HCT116 (cell line): ENCODE measurements around the gene LDLRAD4. TPM values are rescaled to one million over a fixed set of nuclear protein-coding genes. Genes with fewer than 3 reads are reported as not detected.

Experiments used
- ATAC-seq: fragments of 200-7000 bp; cut with Tn5 transposase; 2 replicates; pipeline ENCODE4 v1.9.1; 2020; ENCODE audit warnings: mild to moderate bottlenecking, moderate library complexity
- BruUV-seq: library from RNA; stranded (reverse); fragments of 400-500 nt; replicated peaks from 2 replicates; lab custom pipeline; 2021; lab: Mats Ljungman, UMichigan
- CTCF ChIA-PET: fragments of 300-600 bp; sonication (Branson Sonifier 250); formaldehyde crosslinking; loops from one replicate; lab custom pipeline; 2021; ENCODE audit warnings: antibody characterized with exemption; lab: Charles Lee
- POLR2A ChIA-PET: fragments of 300-600, 350-600 bp; sonication (Branson Sonifier 250); formaldehyde crosslinking; loops from one replicate; lab custom pipeline; 2021; ENCODE audit warnings: antibody characterized with exemption; lab: Charles Lee
- RAD21 ChIA-PET, 2 experiments: fragments of 300-600 bp; sonication (Branson Sonifier 250); formaldehyde crosslinking; loops; one replicate each; lab custom pipeline; 2023; ENCODE audit warnings: low total read pairs in 2 of 2; ENCODE audit not compliant: uncharacterized antibody in 2 of 2, unreplicated experiment in 2 of 2, low non-redundant PET in 1 of 2; lab: Charles Lee
- DNase-seq: peaks from one replicate; pipeline ENCODE4 v3.0.0-alpha.2; 2010; ENCODE audit warnings: low read depth, low spot score
- H2AFZ ChIP-seq: fragments of 200-600 bp; shearing (Covaris generic), sonication (generic); 2 replicates; pipeline ENCODE4 v1.6.1; 2017; ENCODE audit warnings: low read depth, mixed run types, mixed read lengths, antibody characterized with exemption, low read length; ENCODE audit not compliant: poor library complexity, severe bottlenecking
- H3K27ac ChIP-seq: 2 replicates; pipeline ENCODE4 v1.5.1; 2012; ENCODE audit warnings: low read depth, low read length
- H3K27me3 ChIP-seq: fragments of 200-600 bp; sonication (generic); 2 replicates; pipeline ENCODE4 v1.6.1; 2016; ENCODE audit warnings: mixed run types, low read length, mixed read lengths; ENCODE audit not compliant: insufficient read depth
- H3K36me3 ChIP-seq, 2 experiments: fragments of 200-500 bp in 1 of 2; fragments of 200-600 bp in 1 of 2; sonication (Bioruptor generic) in 1 of 2; sonication (generic) in 1 of 2; 2 replicates each; pipeline versions ENCODE4 v1.5.1 to v1.6.1; 2014 to 2016; ENCODE audit warnings: low read length in 2 of 2, inconsistent platforms in 1 of 2, mixed read lengths in 1 of 2, mixed run types in 1 of 2; ENCODE audit not compliant: insufficient read depth in 2 of 2, control insufficient read depth in 1 of 2
- H3K4me1 ChIP-seq, 2 experiments: fragments of 200-600 bp in 1 of 2; sonication (generic) in 1 of 2; 2 replicates each; pipeline versions ENCODE4 v1.5.1 to v1.6.1; 2012 to 2017; ENCODE audit warnings: low read length in 2 of 2, inconsistent platforms in 1 of 2, mild to moderate bottlenecking in 1 of 2, mixed read lengths in 1 of 2, mixed run types in 1 of 2, moderate library complexity in 1 of 2; ENCODE audit not compliant: insufficient read depth in 2 of 2, control insufficient read depth in 1 of 2
- H3K4me2 ChIP-seq: fragments of 200-600 bp; sonication (generic); 2 replicates; pipeline ENCODE4 v1.6.1; 2017; ENCODE audit warnings: mixed run types, low read length, mixed read lengths
- H3K4me3 ChIP-seq, 2 experiments: fragments of 200-600 bp in 1 of 2; sonication (generic) in 1 of 2; replicated peaks in 1 of 2; 2 replicates each; pipeline ENCODE4 v1.5.1; 2011 to 2016; ENCODE audit warnings: low read length in 2 of 2, control low read depth in 1 of 2, low read depth in 1 of 2, mild to moderate bottlenecking in 1 of 2, mixed read lengths in 1 of 2, mixed run types in 1 of 2
- H3K79me2 ChIP-seq: fragments of 200-600 bp; sonication (generic); 2 replicates; pipeline ENCODE4 v1.6.1; 2017; ENCODE audit warnings: mild to moderate bottlenecking, mixed run types, low read length, moderate library complexity, mixed read lengths; ENCODE audit not compliant: insufficient read depth
- H3K9ac ChIP-seq: fragments of 200-600 bp; sonication (generic); 2 replicates; pipeline ENCODE4 v1.6.1; 2016; ENCODE audit warnings: low read length, mixed read lengths
- H3K9me2 ChIP-seq: fragments of 200-600 bp; sonication (generic), shearing (Covaris generic); 2 replicates; pipeline ENCODE4 v1.6.1; 2017; ENCODE audit warnings: mixed run types, mild to moderate bottlenecking, moderate library complexity; ENCODE audit not compliant: insufficient read depth
- H3K9me3 ChIP-seq, 2 experiments: fragments of 200-500 bp in 1 of 2; fragments of 200-600 bp in 1 of 2; sonication (Bioruptor generic) in 1 of 2; sonication (generic) in 1 of 2; 2 replicates each; pipeline ENCODE4 v1.6.1; 2014 to 2017; ENCODE audit warnings: low read length in 2 of 2, mixed read lengths in 2 of 2, inconsistent platforms in 1 of 2, low read depth in 1 of 2, mild to moderate bottlenecking in 1 of 2, mixed run types in 1 of 2, moderate library complexity in 1 of 2; ENCODE audit not compliant: control insufficient read depth in 1 of 2, insufficient read depth in 1 of 2
- H4K20me1 ChIP-seq: fragments of 200-600 bp; sonication (generic), shearing (Covaris generic); 2 replicates; pipeline ENCODE4 v1.6.1; 2017; ENCODE audit warnings: mixed run types, mild to moderate bottlenecking, moderate library complexity; ENCODE audit not compliant: insufficient read depth
- ATF3 ChIP-seq: IDR thresholded peaks from 2 replicates; pipeline ENCODE4 v1.6.1; 2012
- CBX3 ChIP-seq: IDR thresholded peaks from 2 replicates; pipeline ENCODE4 v1.6.1; 2012; ENCODE audit warnings: low read depth
- CTCF ChIP-seq, 3 experiments: fragments of 200-600 bp in 1 of 3; sonication (generic) in 1 of 3; IDR thresholded peaks in 2 of 3; conservative IDR thresholded peaks in 1 of 3; 2 replicates each; pipeline ENCODE4 v1.5.1; 2012 to 2017; ENCODE audit warnings: low read depth in 2 of 3, low read length in 2 of 3, antibody characterized with exemption in 1 of 3, borderline replicate concordance in 1 of 3, control low read depth in 1 of 3, mild to moderate bottlenecking in 1 of 3, mixed read lengths in 1 of 3, mixed run types in 1 of 3, moderate library complexity in 1 of 3; ENCODE audit not compliant: insufficient read depth in 1 of 3
- EGR1 ChIP-seq: IDR thresholded peaks from 2 replicates; pipeline ENCODE4 v1.6.1; 2012; ENCODE audit warnings: low read depth
- ELF1 ChIP-seq: IDR thresholded peaks from 2 replicates; pipeline ENCODE4 v1.6.1; 2012; ENCODE audit warnings: low read depth, borderline replicate concordance
- FOSL1 ChIP-seq: IDR thresholded peaks from 2 replicates; pipeline ENCODE4 v1.6.1; 2012; ENCODE audit warnings: low read depth
- JUND ChIP-seq: IDR thresholded peaks from 2 replicates; pipeline ENCODE4 v1.6.1; 2012
- MAX ChIP-seq: IDR thresholded peaks from 2 replicates; pipeline ENCODE4 v1.6.1; 2012
- RAD21 ChIP-seq: IDR thresholded peaks from 2 replicates; pipeline ENCODE4 v1.6.1; 2012; ENCODE audit warnings: low read depth, mild to moderate bottlenecking
- SP1 ChIP-seq: IDR thresholded peaks from 2 replicates; pipeline ENCODE4 v1.6.1; 2012; ENCODE audit warnings: low read depth
- SRF ChIP-seq: IDR thresholded peaks from 2 replicates; pipeline ENCODE4 v1.6.1; 2012; ENCODE audit warnings: low read depth
- TCF7L2 ChIP-seq: IDR thresholded peaks from 2 replicates; pipeline ENCODE4 v1.7.0; 2011; ENCODE audit warnings: borderline replicate concordance, inconsistent platforms; ENCODE audit not compliant: insufficient read depth, insufficient read length; ENCODE audit errors: extremely low read depth
- YY1 ChIP-seq: IDR thresholded peaks from 2 replicates; pipeline ENCODE4 v1.6.1; 2011; ENCODE audit warnings: low read length, low read depth, moderate library complexity, mild to moderate bottlenecking; ENCODE audit not compliant: insufficient replicate concordance; ENCODE audit errors: extremely low read depth
- ZBTB33 ChIP-seq: IDR thresholded peaks from 2 replicates; pipeline ENCODE4 v1.6.1; 2011; ENCODE audit warnings: mild to moderate bottlenecking, low read length, moderate library complexity; ENCODE audit not compliant: insufficient replicate concordance; ENCODE audit errors: extremely low read depth
- ZFX ChIP-seq: fragments of 450-650 bp; IDR thresholded peaks from 2 replicates; pipeline ENCODE4 v1.6.1; 2017
- ZNF274 ChIP-seq: fragments of 200-500 bp; sonication (Bioruptor generic); IDR thresholded peaks from 2 replicates; pipeline ENCODE4 v1.6.1; 2014; ENCODE audit warnings: mild to moderate bottlenecking, low read depth, low read length, inconsistent platforms
- intact Hi-C: fragments of 100-400 bp; cut with micrococcal nuclease; formaldehyde crosslinking; loops from 2 replicates; pipeline ENCODE4 v1.10.0; 2022
- total RNA-seq: library from RNA; stranded (reverse); gene quantifications from one replicate; pipeline ENCODE4 v1.2.1, GENCODE V29; 2021; ENCODE audit not compliant: unreplicated experiment

Gene LDLRAD4
- total RNA-seq, 1 experiment from 2014 or later = 1.2 TPM

GRCh38 chr18:13175754-13176210, 42.8 kb upstream of the LDLRAD4 start (continued):
- no peak for TF ChIP-seq RAD21
- no peak for TF ChIP-seq ELF1
- TF ChIP-seq ATF3 = no peak
- no peak for TF ChIP-seq EGR1

- Histone ChIP-seq H3K27me3 (no peaks in the 10 kb centered on the region), H3K36me3 (no peaks in the 10 kb centered on the region), H3K4me1 (no peaks in the 10 kb centered on the region), H3K79me2 (no peaks in the 10 kb centered on the region), H3K4me3 (no peak overlapping the region), H3K9ac (no peak overlapping the region), H2AFZ (no peak overlapping the region), H3K4me2 (no peak overlapping the region), H3K9me2 (no peaks in the 10 kb centered on the region), H3K27ac (no peak overlapping the region), H3K9me3 (no peaks in the 10 kb centered on the region), H4K20me1 (no peaks in the 10 kb centered on the region)
- ChIA-PET RAD21 (no interaction called here), CTCF (no interaction called here), POLR2A (interaction anchor here (0.7 kb wide), 1 partner anchor 293 kb away, joined by 3 read pairs; no protein-coding TSS in a partner anchor)
- BruUV-seq = no TSS peak
- TF ChIP-seq FOSL1 (no peak), YY1 (no peak), JUND (no peak), SRF (no peak), MAX (no peak), CBX3 (no peak)
- intact Hi-C loops = no loop called here
- ATAC-seq (no peak), DNase-seq (no peak)
Measured at GRCh38 chr18:13176847-13177246, 41.7 kb upstream of the LDLRAD4 start.

GRCh38 chr18:13178197-13178596, 40.4 kb upstream of the LDLRAD4 start:
- intact Hi-C loops = no loop called here
- no peak overlapping the region for H3K4me3 ChIP-seq
- DNase-seq (no peak), ATAC-seq (no peak)
- no peak overlapping the region for H2AFZ ChIP-seq
- H3K36me3 ChIP-seq = no peaks in the 10 kb centered on the region
- ChIA-PET CTCF (interaction anchor here (0.6 to 1.5 kb wide), 2 partner anchors 19 to 38 kb away, joined by 3 to 5 read pairs; no protein-coding TSS in a partner anchor), RAD21 (no interaction called here), POLR2A (no interaction called here)
- no peaks in the 10 kb centered on the region for H3K79me2 ChIP-seq
- no peaks in the 10 kb centered on the region for H3K27me3 ChIP-seq
- H3K9me2 ChIP-seq = no peaks in the 10 kb centered on the region
- no peaks in the 10 kb centered on the region for H4K20me1 ChIP-seq
- BruUV-seq = no TSS peak
- no peaks in the 10 kb centered on the region for H3K4me1 ChIP-seq
- no peak overlapping the region for H3K9ac ChIP-seq
- H3K9me3 ChIP-seq = no peaks in the 10 kb centered on the region
- H3K4me2 ChIP-seq = no peak overlapping the region
- H3K27ac ChIP-seq = no peak overlapping the region
- no peak for TF ChIP-seq TCF7L2
- TF ChIP-seq ZNF274 = no peak
- no peak for TF ChIP-seq ELF1
- TF ChIP-seq SP1 = no peak
- no peak for TF ChIP-seq JUND
- TF ChIP-seq CTCF (IDR thresholded peaks at IDR 0.05 in 2 of 3, conservative IDR thresholded peaks at IDR 0.05 in 1 of 3; ENCODE audit: borderline replicate concordance in 1 of 3, insufficient read depth in 1 of 3, low read depth in 2 of 3, low read length in 2 of 3) = no peak
- TF ChIP-seq ZBTB33 = no peak
- TF ChIP-seq RAD21 = no peak
- no peak for TF ChIP-seq ZFX
